ENCODE measurements around the gene UBAC2.

DNA sequence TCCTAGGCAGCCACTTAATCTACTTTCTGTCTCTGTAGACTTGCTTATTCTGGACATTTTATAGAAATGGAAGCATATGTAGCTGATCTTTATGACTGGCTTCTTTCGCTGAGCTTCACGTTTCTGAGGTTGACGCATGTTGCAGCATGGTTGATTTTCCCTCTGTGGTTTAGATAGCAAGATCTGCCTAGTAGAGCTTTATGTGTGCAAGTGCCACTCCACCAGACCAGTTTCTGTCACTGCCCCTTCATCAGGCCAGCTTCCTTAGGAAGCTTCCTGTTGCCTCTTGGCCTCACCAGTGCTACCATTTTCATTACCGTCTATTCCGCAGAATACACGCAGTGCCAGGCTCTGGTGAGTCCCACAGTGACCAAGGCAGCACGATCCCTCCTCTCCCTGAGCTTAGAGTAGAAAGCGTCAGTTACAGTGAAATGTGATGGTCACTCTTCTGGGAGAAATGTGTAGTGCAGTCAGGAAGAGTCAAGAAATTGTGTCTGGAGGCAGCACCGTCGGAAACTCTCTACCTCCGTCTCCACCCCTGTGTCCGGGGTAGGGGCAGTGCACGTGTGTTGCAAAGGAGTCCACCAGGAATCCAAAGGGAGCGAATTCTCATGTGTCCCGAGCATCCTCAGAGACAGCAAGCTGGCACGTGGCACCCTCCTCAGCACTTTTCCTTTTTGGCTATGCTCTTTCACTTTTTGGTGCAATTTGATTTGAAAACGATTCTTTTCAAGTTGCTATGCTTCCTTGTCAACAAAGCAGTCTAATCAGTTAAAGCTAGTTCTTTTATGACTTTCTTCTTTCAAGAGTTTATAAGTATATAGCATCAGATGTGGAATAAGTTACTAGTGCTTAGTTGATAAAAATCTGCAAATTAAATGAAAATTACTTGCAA is 151.9 kb downstream of the UBAC2 start:
- TF ChIP-seq POLR2A (IDR thresholded peaks at IDR 0.05; ENCODE audit: control extremely low read depth in 1 of 2, low read depth in 2 of 2, low read length in 2 of 2) (no peak), GABPA (IDR thresholded peaks at IDR 0.05; ENCODE audit: borderline replicate concordance, insufficient read depth, low read length) (no peak), SP1 (IDR thresholded peaks at IDR 0.05; ENCODE audit: low read depth, low read length) (no peak), EZH2 (IDR thresholded peaks at IDR 0.05; ENCODE audit: low read depth, low read length, severe bottlenecking) (no peak)
- TF ChIP-seq, protein P1, sequence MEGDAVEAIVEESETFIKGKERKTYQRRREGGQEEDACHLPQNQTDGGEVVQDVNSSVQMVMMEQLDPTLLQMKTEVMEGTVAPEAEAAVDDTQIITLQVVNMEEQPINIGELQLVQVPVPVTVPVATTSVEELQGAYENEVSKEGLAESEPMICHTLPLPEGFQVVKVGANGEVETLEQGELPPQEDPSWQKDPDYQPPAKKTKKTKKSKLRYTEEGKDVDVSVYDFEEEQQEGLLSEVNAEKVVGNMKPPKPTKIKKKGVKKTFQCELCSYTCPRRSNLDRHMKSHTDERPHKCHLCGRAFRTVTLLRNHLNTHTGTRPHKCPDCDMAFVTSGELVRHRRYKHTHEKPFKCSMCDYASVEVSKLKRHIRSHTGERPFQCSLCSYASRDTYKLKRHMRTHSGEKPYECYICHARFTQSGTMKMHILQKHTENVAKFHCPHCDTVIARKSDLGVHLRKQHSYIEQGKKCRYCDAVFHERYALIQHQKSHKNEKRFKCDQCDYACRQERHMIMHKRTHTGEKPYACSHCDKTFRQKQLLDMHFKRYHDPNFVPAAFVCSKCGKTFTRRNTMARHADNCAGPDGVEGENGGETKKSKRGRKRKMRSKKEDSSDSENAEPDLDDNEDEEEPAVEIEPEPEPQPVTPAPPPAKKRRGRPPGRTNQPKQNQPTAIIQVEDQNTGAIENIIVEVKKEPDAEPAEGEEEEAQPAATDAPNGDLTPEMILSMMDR (IDR thresholded peaks at IDR 0.05; ENCODE audit: control extremely low read depth in 1 of 3, insufficient read depth in 1 of 3, low read depth in 1 of 3, low read length in 3 of 3): peak in 1 of 3 experiments; percentile 15; a peak in 1 of 4 replicates
